ENCODE results near the gene ARMH4. TPM values are rescaled to one million over a fixed set of nuclear protein-coding genes. Genes with fewer than 3 reads are reported as not detected.

Gene ARMH4
- polyA plus RNA-seq, 4 donors: 75.5 to 90.3 (median 83.7) TPM

GRCh38 chr14:58104808-58105207 is 47.2 kb downstream of the ARMH4 start:
- peak in 2 of 4 donors; percentile 5 for DNase-seq (ENCODE audit: low read depth in 4 of 4, low spot score in 3 of 4)

- no peak for DNase-seq (ENCODE audit: low read depth in 4 of 4, low spot score in 3 of 4)
Measured at GRCh38 chr14:58100735-58101368, 51.2 kb downstream of the ARMH4 start.

- no peak for DNase-seq (ENCODE audit: low read depth in 4 of 4, low spot score in 3 of 4)
Measured at GRCh38 chr14:58099682-58100081, 52.3 kb downstream of the ARMH4 start.

- no peak for DNase-seq (ENCODE audit: low read depth in 4 of 4, low spot score in 3 of 4)
Measured at GRCh38 chr14:58098507-58098906, 53.5 kb downstream of the ARMH4 start.

GRCh38 chr14:58096731-58097130 is 55.3 kb downstream of the ARMH4 start:
- DNase-seq (ENCODE audit: low read depth in 4 of 4, low spot score in 3 of 4): no peak

GRCh38 chr14:58091883-58092630 is 60.0 kb downstream of the ARMH4 start:
- DNase-seq (ENCODE audit: low read depth in 4 of 4, low spot score in 3 of 4): no peak

- DNase-seq (ENCODE audit: low read depth in 4 of 4, low spot score in 3 of 4): no peak
Measured at GRCh38 chr14:58089612-58090011, 62.4 kb downstream of the ARMH4 start.

- no peak for DNase-seq (ENCODE audit: low read depth in 4 of 4, low spot score in 3 of 4)
Measured at GRCh38 chr14:58088961-58089360, 63.1 kb downstream of the ARMH4 start.

- DNase-seq (ENCODE audit: low read depth in 4 of 4, low spot score in 3 of 4): no peak
Measured at GRCh38 chr14:58085877-58086276, 66.1 kb downstream of the ARMH4 start.

GRCh38 chr14:58082491-58083098 is 69.4 kb downstream of the ARMH4 start:
- no peak for DNase-seq (ENCODE audit: low read depth in 4 of 4, low spot score in 3 of 4)

- no peak for DNase-seq (ENCODE audit: low read depth in 4 of 4, low spot score in 3 of 4)
Measured at GRCh38 chr14:58082011-58082410, 70.0 kb downstream of the ARMH4 start.

GRCh38 chr14:58078471-58078870 is 73.5 kb downstream of the ARMH4 start:
- DNase-seq (ENCODE audit: low read depth in 4 of 4, low spot score in 3 of 4): no peak

GRCh38 chr14:58078068-58078467 is 73.9 kb downstream of the ARMH4 start:
- no peak for DNase-seq (ENCODE audit: low read depth in 4 of 4, low spot score in 3 of 4)

- no peak for DNase-seq (ENCODE audit: low read depth in 4 of 4, low spot score in 3 of 4)
Measured at GRCh38 chr14:58077621-58078020, 74.4 kb downstream of the ARMH4 start.

GRCh38 chr14:58073516-58073915 is 78.5 kb downstream of the ARMH4 start:
- no peak for DNase-seq (ENCODE audit: low read depth in 4 of 4, low spot score in 3 of 4)

GRCh38 chr14:58072288-58073071 is 79.5 kb downstream of the ARMH4 start:
- DNase-seq (ENCODE audit: low read depth in 4 of 4, low spot score in 3 of 4): peak; percentile 50 to 59 (median 56)

GRCh38 chr14:58071341-58071740 is 80.7 kb downstream of the ARMH4 start:
- DNase-seq (ENCODE audit: low read depth in 4 of 4, low spot score in 3 of 4): no peak

- DNase-seq (ENCODE audit: low read depth in 4 of 4, low spot score in 3 of 4): no peak
Measured at GRCh38 chr14:58068306-58068705, 83.7 kb downstream of the ARMH4 start.

- DNase-seq (ENCODE audit: low read depth in 4 of 4, low spot score in 3 of 4): no peak
Measured at GRCh38 chr14:58066115-58066514, 85.9 kb downstream of the ARMH4 start.

GRCh38 chr14:58061581-58061980 is 90.4 kb downstream of the ARMH4 start:
- DNase-seq (ENCODE audit: low read depth in 4 of 4, low spot score in 3 of 4): no peak

- DNase-seq (ENCODE audit: low read depth in 4 of 4, low spot score in 3 of 4): no peak
Measured at GRCh38 chr14:58060898-58061297, 91.1 kb downstream of the ARMH4 start.
